Lung (tissue), 12 donors: ENCODE results near the gene XKR3. TPM values are rescaled to one million over a fixed set of nuclear protein-coding genes. Genes with fewer than 3 reads are reported as not detected.

Source experiments
- ATAC-seq: fragments of 200-7000 bp; cut with Tn5 transposase; one replicate; pipeline ENCODE4 v1.9.1; 2020; ENCODE audit warnings: moderate number of reproducible peaks; ENCODE audit not compliant: insufficient read depth, low FRiP score
- DNase-seq, 3 donors: peaks; one replicate each; pipeline ENCODE4 v3.0.0-alpha.2; 2013 to 2017
- H3K27ac ChIP-seq, 2 donors: one replicate each; pipeline ENCODE4 v1.5.1; 2013; ENCODE audit warnings: mild to moderate bottlenecking in 2 of 2, moderate library complexity in 2 of 2, control low read depth in 1 of 2, inconsistent platforms in 1 of 2, low read depth in 1 of 2, low read length in 1 of 2
- H3K27me3 ChIP-seq, 3 donors: one replicate each; pipeline ENCODE4 v1.5.1; 2013; ENCODE audit warnings: low read length in 2 of 3; ENCODE audit not compliant: control insufficient read depth in 3 of 3, insufficient read depth in 3 of 3
- H3K36me3 ChIP-seq, 4 donors: one replicate each; pipeline ENCODE4 v1.5.1; 2013; ENCODE audit warnings: low read length in 4 of 4, mild to moderate bottlenecking in 1 of 4, moderate library complexity in 1 of 4; ENCODE audit not compliant: control insufficient read depth in 4 of 4, insufficient read depth in 4 of 4
- H3K4me1 ChIP-seq, 5 donors: one replicate each; pipeline ENCODE4 v1.5.1; 2013; ENCODE audit warnings: low read length in 5 of 5, mild to moderate bottlenecking in 2 of 5, moderate library complexity in 1 of 5; ENCODE audit not compliant: control insufficient read depth in 5 of 5, insufficient read depth in 5 of 5
- H3K4me3 ChIP-seq: one replicate; pipeline ENCODE4 v1.5.1; 2013; ENCODE audit warnings: mild to moderate bottlenecking, control low read depth, moderate library complexity
- H3K9ac ChIP-seq, 2 donors: one replicate each; pipeline ENCODE4 v1.5.1; 2013; ENCODE audit warnings: low read length in 2 of 2, control low read depth in 1 of 2; ENCODE audit not compliant: insufficient read depth in 1 of 2
- H3K9me3 ChIP-seq, 4 donors: one replicate each; pipeline ENCODE4 v1.5.1; 2013; ENCODE audit warnings: low read length in 3 of 4, mild to moderate bottlenecking in 1 of 4, moderate library complexity in 1 of 4; ENCODE audit not compliant: control insufficient read depth in 4 of 4, insufficient read depth in 3 of 4
- WGBS, 2 donors: extraction: QIAGEN DNeasy Blood & Tissue Kit; methylation state at CpG; one replicate each; pipeline ENCODE4 v1.1.7; 2013; 5-methylcytosine and 5-hydroxymethylcytosine counted together
- polyA plus RNA-seq, 2 donors: library from polyadenylated mRNA; stranded (reverse); fragments of 200-250 nt; gene quantifications; one replicate each; pipeline ENCODE4 v1.2.1, GENCODE V29; 2013
- total RNA-seq, 2 donors: library from RNA; depleted of rRNA in 1 of 2; stranded (reverse); fragments of >200 nt in 1 of 2; gene quantifications; one replicate each; pipeline ENCODE4 v1.2.1, GENCODE V29; 2014 to 2021
- TF ChIP-seq, protein P1 (sequence below): IDR thresholded peaks from 2 replicates; pipeline ENCODE4 v1.5.1; 2012; ENCODE audit warnings: mild to moderate bottlenecking; ENCODE audit errors: control extremely low read depth, extremely low read depth
- donor health status: control.
- donor health status: control.
- donor health status: Bipolar disorder and iron deficiency.
- donor health status: healthy.
- donor health status: DM: yes; HTN: yes; CAD: no.

Gene XKR3
- total and polyA plus RNA-seq, 4 donors = 0.07 TPM; not detected in 3

DNA sequence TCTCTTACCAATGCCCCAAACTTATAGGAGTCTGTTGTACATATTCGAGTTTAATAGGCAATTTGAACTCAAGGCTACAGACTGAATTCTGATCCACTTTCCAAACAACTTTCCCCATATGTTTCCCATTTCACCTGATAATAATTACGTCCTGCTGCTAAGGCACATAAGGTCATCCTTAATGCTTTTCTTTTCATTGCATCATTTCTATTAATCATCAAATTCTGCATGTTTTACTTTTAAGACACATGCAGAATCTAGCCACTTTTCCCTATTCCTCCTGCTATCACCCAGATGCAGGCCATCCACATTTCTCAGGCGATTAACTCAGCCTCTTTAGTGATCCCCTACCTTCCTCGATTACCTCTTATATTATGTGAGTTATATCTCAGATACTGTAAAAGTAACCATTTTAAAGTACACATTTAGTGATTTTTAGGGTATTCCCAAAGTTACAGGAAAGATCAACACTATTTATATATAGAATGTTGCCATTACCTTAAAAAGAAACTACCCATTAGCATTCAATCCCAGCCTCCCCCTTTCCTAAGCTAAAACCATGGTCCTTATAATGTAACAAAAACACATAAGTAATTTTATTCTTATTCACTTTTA lies 14.9 kb downstream of the XKR3 start:
- no peaks in the 10 kb centered on the region for H3K27me3 ChIP-seq
- no peak overlapping the region for H3K4me3 ChIP-seq
- ATAC-seq (no peak), DNase-seq (no peak)
- no peak overlapping the region for H3K27ac ChIP-seq
- TF ChIP-seq, protein P1, sequence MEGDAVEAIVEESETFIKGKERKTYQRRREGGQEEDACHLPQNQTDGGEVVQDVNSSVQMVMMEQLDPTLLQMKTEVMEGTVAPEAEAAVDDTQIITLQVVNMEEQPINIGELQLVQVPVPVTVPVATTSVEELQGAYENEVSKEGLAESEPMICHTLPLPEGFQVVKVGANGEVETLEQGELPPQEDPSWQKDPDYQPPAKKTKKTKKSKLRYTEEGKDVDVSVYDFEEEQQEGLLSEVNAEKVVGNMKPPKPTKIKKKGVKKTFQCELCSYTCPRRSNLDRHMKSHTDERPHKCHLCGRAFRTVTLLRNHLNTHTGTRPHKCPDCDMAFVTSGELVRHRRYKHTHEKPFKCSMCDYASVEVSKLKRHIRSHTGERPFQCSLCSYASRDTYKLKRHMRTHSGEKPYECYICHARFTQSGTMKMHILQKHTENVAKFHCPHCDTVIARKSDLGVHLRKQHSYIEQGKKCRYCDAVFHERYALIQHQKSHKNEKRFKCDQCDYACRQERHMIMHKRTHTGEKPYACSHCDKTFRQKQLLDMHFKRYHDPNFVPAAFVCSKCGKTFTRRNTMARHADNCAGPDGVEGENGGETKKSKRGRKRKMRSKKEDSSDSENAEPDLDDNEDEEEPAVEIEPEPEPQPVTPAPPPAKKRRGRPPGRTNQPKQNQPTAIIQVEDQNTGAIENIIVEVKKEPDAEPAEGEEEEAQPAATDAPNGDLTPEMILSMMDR = no peak
- H3K36me3 ChIP-seq = no peaks in the 10 kb centered on the region
- H3K9ac ChIP-seq = no peak overlapping the region
- WGBS, 2 donors = 81 to 88% methylated on average over 4 of the region's 4 CpGs
- no peaks in the 10 kb centered on the region for H3K4me1 ChIP-seq
- H3K9me3 ChIP-seq = peaks cover 0 to 8% (median 0%) of the 10 kb centered on the region in 4 donors

GRCh38 chr22:16808744-16809143 lies 16.5 kb downstream of the XKR3 start:
- H3K4me1 ChIP-seq = no peaks in the 10 kb centered on the region
- no peak overlapping the region for H3K4me3 ChIP-seq
- no peak for DNase-seq
- TF ChIP-seq, protein P1 = no peak
- H3K9me3 ChIP-seq = peaks cover 0 to 4% (median 0%) of the 10 kb centered on the region in 4 donors
- WGBS, 2 donors = 62% methylated on average over 2 of the region's 2 CpGs
- no peaks in the 10 kb centered on the region for H3K27me3 ChIP-seq
- H3K27ac ChIP-seq = no peak overlapping the region
- ATAC-seq = no peak
- H3K36me3 ChIP-seq = no peaks in the 10 kb centered on the region
- no peak overlapping the region for H3K9ac ChIP-seq

- DNase-seq = no peak
- 41 to 82% methylated on average over 2 of the region's 2 CpGs for whole genome bisulfite sequencing, 2 donors
- TF ChIP-seq, protein P1 = no peak
- H3K27ac ChIP-seq = no peak overlapping the region
- no peaks in the 10 kb centered on the region for H3K27me3 ChIP-seq
- no peaks in the 10 kb centered on the region for H3K36me3 ChIP-seq
- no peaks in the 10 kb centered on the region for H3K4me1 ChIP-seq
- H3K9me3 ChIP-seq = peaks cover 0 to 3% (median 0%) of the 10 kb centered on the region in 4 donors
- no peak for ATAC-seq
- no peak overlapping the region for H3K9ac ChIP-seq
- no peak overlapping the region for H3K4me3 ChIP-seq
Measured at GRCh38 chr22:16807109-16807508, 18.1 kb downstream of the XKR3 start.

GRCh38 chr22:16806401-16806800 lies 18.8 kb downstream of the XKR3 start:
- H3K9me3 ChIP-seq = no peaks in the 10 kb centered on the region
- no peak overlapping the region for H3K27ac ChIP-seq
- ATAC-seq (no peak), DNase-seq (no peak)
- no peaks in the 10 kb centered on the region for H3K4me1 ChIP-seq
- H3K9ac ChIP-seq = no peak overlapping the region
- H3K4me3 ChIP-seq = no peak overlapping the region
- no peaks in the 10 kb centered on the region for H3K36me3 ChIP-seq
- H3K27me3 ChIP-seq = no peaks in the 10 kb centered on the region
- TF ChIP-seq, protein P1 = no peak
- WGBS, 2 donors = 85 to 90% methylated on average over 5 of the region's 5 CpGs
